HepG2 (cell line): ENCODE data around the gene RNF40.

Source experiments
- ATF2 ChIP-seq: sonication (generic); formaldehyde crosslinking; IDR thresholded peaks from 2 replicates; pipeline ENCODE4 v1.4.0; 2020; ENCODE audit warnings: missing genetic modification reagents
- CAMTA2 ChIP-seq: sonication (generic); formaldehyde crosslinking; IDR thresholded peaks from 2 replicates; pipeline ENCODE4 v1.4.0; 2020; ENCODE audit warnings: mild to moderate bottlenecking, missing genetic modification reagents, borderline replicate concordance
- CTCF ChIP-seq: sonication (generic); formaldehyde crosslinking; IDR thresholded peaks from 2 replicates; pipeline ENCODE4 v1.5.0; 2020; ENCODE audit warnings: mild to moderate bottlenecking, missing genetic modification reagents, moderate library complexity
- E2F5 ChIP-seq: sonication (generic); formaldehyde crosslinking; conservative IDR thresholded peaks from 2 replicates; pipeline ENCODE4 v1.4.0; 2020; ENCODE audit warnings: missing genetic modification reagents
- ISL2 ChIP-seq: sonication (generic); formaldehyde crosslinking; IDR thresholded peaks from 2 replicates; pipeline ENCODE4 v1.5.0; 2020; ENCODE audit warnings: missing genetic modification reagents
- JUN ChIP-seq: sonication (generic); formaldehyde crosslinking; IDR thresholded peaks from 2 replicates; pipeline ENCODE4 v1.4.0; 2020; ENCODE audit warnings: mild to moderate bottlenecking, missing genetic modification reagents
- MEIS2 ChIP-seq: sonication (generic); formaldehyde crosslinking; IDR thresholded peaks from 2 replicates; pipeline ENCODE4 v1.9.0; 2021; ENCODE audit warnings: mild to moderate bottlenecking, missing genetic modification reagents
- NR0B2 ChIP-seq: sonication (generic); formaldehyde crosslinking; IDR thresholded peaks from 2 replicates; pipeline ENCODE4 v1.4.0; 2020; ENCODE audit warnings: mild to moderate bottlenecking, missing genetic modification reagents
- SP2 ChIP-seq: sonication (generic); formaldehyde crosslinking; IDR thresholded peaks from 2 replicates; pipeline ENCODE4 v1.5.1; 2020; ENCODE audit warnings: mild to moderate bottlenecking, missing genetic modification reagents
- TAF1 ChIP-seq: sonication (generic); formaldehyde crosslinking; IDR thresholded peaks from 2 replicates; pipeline ENCODE4 v1.4.0; 2020; ENCODE audit warnings: missing genetic modification reagents
- ZNF232 ChIP-seq: sonication (generic); formaldehyde crosslinking; IDR thresholded peaks from 2 replicates; pipeline ENCODE4 v1.4.0; 2020; ENCODE audit warnings: missing genetic modification reagents, borderline replicate concordance

GRCh38 chr16:30725418-30725792 lies 36.7 kb upstream of the RNF40 start:
- TF ChIP-seq CAMTA2 (CRISPR knock-in tag) (no peak), E2F5 (CRISPR knock-in tag) (no peak), ATF2 (CRISPR knock-in tag) (no peak), CTCF (CRISPR knock-in tag) (no peak), TAF1 (CRISPR knock-in tag) (no peak), MEIS2 (CRISPR knock-in tag) (no peak), ZNF232 (no peak), SP2 (CRISPR knock-in tag) (no peak), ISL2 (CRISPR knock-in tag) (no peak), NR0B2 (CRISPR knock-in tag) (no peak), JUN (no peak)
